ENCODE data around the gene ZNF593OS. TPM values are rescaled to one million over a fixed set of nuclear protein-coding genes. Genes with fewer than 3 reads are reported as not detected.

Gene ZNF593OS
- polyA plus RNA-seq, 1 donor from 2014 or later: 0.61 TPM

Other genes with a start within 250 kb of the ZNF593OS start
- 8.6 TPM for gene PAFAH2, start 173.8 kb downstream of the ZNF593OS start, polyA plus RNA-seq
- gene EXTL1, start 150.1 kb downstream of the ZNF593OS start, polyA plus RNA-seq: not detected
- not detected for gene SLC30A2, start 125.7 kb downstream of the ZNF593OS start, polyA plus RNA-seq
- gene TRIM63, start 104.2 kb downstream of the ZNF593OS start, polyA plus RNA-seq: not detected
- gene PDIK1L, start 60.0 kb downstream of the ZNF593OS start, polyA plus RNA-seq: 3.7 TPM
- not detected for gene FAM110D, start 12.8 kb downstream of the ZNF593OS start, polyA plus RNA-seq
- not detected for gene C1orf232, start 2.9 kb downstream of the ZNF593OS start, polyA plus RNA-seq
- 43.7 TPM for gene ZNF593, start 1.9 kb downstream of the ZNF593OS start, polyA plus RNA-seq
- gene CNKSR1, start 5.7 kb upstream of the ZNF593OS start, polyA plus RNA-seq: 2.2 TPM
- not detected for gene CATSPER4, start 18.8 kb upstream of the ZNF593OS start, polyA plus RNA-seq
- 6.6 TPM for gene CEP85, start 62.4 kb upstream of the ZNF593OS start, polyA plus RNA-seq
- 1,152 TPM for gene SH3BGRL3, start 108.3 kb upstream of the ZNF593OS start, polyA plus RNA-seq
- 11.2 TPM for gene UBXN11, start 134.8 kb upstream of the ZNF593OS start, polyA plus RNA-seq
- 10,525 TPM for gene CD52, start 146.1 kb upstream of the ZNF593OS start, polyA plus RNA-seq
- 3.1 TPM for gene CRYBG2, start 182.3 kb upstream of the ZNF593OS start, polyA plus RNA-seq
- gene ZNF683, start 200.9 kb upstream of the ZNF593OS start, polyA plus RNA-seq: 8.8 TPM
- gene LIN28A, start 239.0 kb upstream of the ZNF593OS start, polyA plus RNA-seq: not detected

All from IgD-negative memory B cell (primary cell).